ENCODE results near the gene METTL15. TPM values are rescaled to one million over a fixed set of nuclear protein-coding genes. Genes with fewer than 3 reads are reported as not detected.

The METTL15 gene
- total and polyA plus RNA-seq, 8 donors: 9.6 to 21.2 (median 19.0) TPM

GRCh38 chr11:28241760-28242159, 133.6 kb downstream of the METTL15 start:
- DNase-seq (no peak), ATAC-seq (no peak)
- Histone ChIP-seq H3K27ac (no peak overlapping the region), H3K36me3 (no peaks in the 10 kb centered on the region), H3K9me3 (peaks cover 0 to under 1% of the 10 kb centered on the region in 2 donors), H3K4me3 (no peak overlapping the region), H3K27me3 (no peaks in the 10 kb centered on the region), H3K4me1 (no peaks in the 10 kb centered on the region)
- intact Hi-C loops (cut with DNase I): no loop called here
- no peak for TF ChIP-seq CTCF (IDR thresholded peaks at IDR 0.05)

- H3K27me3 ChIP-seq: no peaks in the 10 kb centered on the region
- DNase-seq (no peak), ATAC-seq (no peak)
- H3K27ac ChIP-seq: no peak overlapping the region
- no peaks in the 10 kb centered on the region for H3K4me1 ChIP-seq
- H3K36me3 ChIP-seq: no peaks in the 10 kb centered on the region
- intact Hi-C loops (cut with DNase I): no loop called here
- no peak overlapping the region for H3K4me3 ChIP-seq
- H3K9me3 ChIP-seq: no peaks in the 10 kb centered on the region
- no peak for TF ChIP-seq CTCF (IDR thresholded peaks at IDR 0.05)
Measured at GRCh38 chr11:28242596-28242995, 134.4 kb downstream of the METTL15 start.

GRCh38 chr11:28243061-28243460, 134.9 kb downstream of the METTL15 start:
- Histone ChIP-seq H3K27ac (no peak overlapping the region), H3K9me3 (no peaks in the 10 kb centered on the region), H3K36me3 (no peaks in the 10 kb centered on the region), H3K27me3 (no peaks in the 10 kb centered on the region), H3K4me3 (no peak overlapping the region), H3K4me1 (no peaks in the 10 kb centered on the region)
- no peak for ATAC-seq
- no peak for DNase-seq
- intact Hi-C loops (cut with DNase I): no loop called here
- no peak for TF ChIP-seq CTCF (IDR thresholded peaks at IDR 0.05)

GRCh38 chr11:28243581-28243980, 135.4 kb downstream of the METTL15 start:
- Histone ChIP-seq H3K36me3 (no peaks in the 10 kb centered on the region), H3K4me1 (no peaks in the 10 kb centered on the region), H3K9me3 (no peaks in the 10 kb centered on the region), H3K27me3 (no peaks in the 10 kb centered on the region), H3K27ac (no peak overlapping the region), H3K4me3 (no peak overlapping the region)
- DNase-seq (no peak), ATAC-seq (no peak)
- TF ChIP-seq CTCF (IDR thresholded peaks at IDR 0.05): no peak
- intact Hi-C loops (cut with DNase I): no loop called here

- no peak for DNase-seq
- TF ChIP-seq CTCF (IDR thresholded peaks at IDR 0.05): no peak
- no peak for ATAC-seq
- Histone ChIP-seq H3K4me3 (no peak overlapping the region), H3K36me3 (no peaks in the 10 kb centered on the region), H3K4me1 (no peaks in the 10 kb centered on the region), H3K27ac (no peak overlapping the region), H3K27me3 (no peaks in the 10 kb centered on the region), H3K9me3 (no peaks in the 10 kb centered on the region)
- intact Hi-C loops (cut with DNase I): no loop called here
Measured at GRCh38 chr11:28245131-28245530, 136.9 kb downstream of the METTL15 start.
